SJCRH30 (cell line): ENCODE measurements around the gene ADAM20. TPM values are rescaled to one million over a fixed set of nuclear protein-coding genes. Genes with fewer than 3 reads are reported as not detected.

Source experiments
- DNase-seq, 2 experiments: peaks; one replicate each; pipeline ENCODE4 v3.0.0-alpha.2; 2015 to 2020
- H3K27ac ChIP-seq: fragments of 250-450 bp; sonication (Bioruptor Pico); 2 replicates; pipeline ENCODE4 v1.5.1; 2020; ENCODE audit warnings: mild to moderate bottlenecking, moderate library complexity
- H3K27me3 ChIP-seq: fragments of 250-450 bp; sonication (Bioruptor Pico); 2 replicates; pipeline ENCODE4 v1.5.1; 2020; ENCODE audit warnings: mild to moderate bottlenecking, moderate library complexity
- H3K36me3 ChIP-seq: fragments of 250-450 bp; sonication (Bioruptor Pico); 2 replicates; pipeline ENCODE4 v1.5.1; 2020; ENCODE audit warnings: mild to moderate bottlenecking, moderate library complexity
- H3K4me1 ChIP-seq: fragments of 250-450 bp; sonication (Bioruptor Pico); 2 replicates; pipeline ENCODE4 v1.5.1; 2020; ENCODE audit warnings: mild to moderate bottlenecking, moderate library complexity
- H3K4me3 ChIP-seq: fragments of 250-450 bp; sonication (Bioruptor Pico); 2 replicates; pipeline ENCODE4 v1.5.1; 2020; ENCODE audit warnings: mild to moderate bottlenecking, moderate library complexity
- H3K9me3 ChIP-seq: fragments of 250-450 bp; sonication (Bioruptor Pico); replicated peaks from 2 replicates; pipeline ENCODE4 v1.5.1; 2020; ENCODE audit warnings: mild to moderate bottlenecking, moderate library complexity
- total RNA-seq: library from RNA; depleted of rRNA; stranded (reverse); fragments of >200 nt; shearing (Covaris generic); gene quantifications from 2 replicates; pipeline ENCODE4 v1.2.3, GENCODE V29; 2014; rRNA removed

Gene ADAM20
- total RNA-seq, result 0.34 and 0.38 TPM in 2 replicates

GRCh38 chr14:70534904-70535303 is at the start of gene ADAM20:
ADAM20 (minus strand) TSS chr14:70535004; CDS start chr14:70524757, 10,247 bp downstream.
- DNase-seq, result no peak
- no peaks in the 10 kb centered on the region for H3K4me1 ChIP-seq
- peaks cover 7% of the 10 kb centered on the region; the same call in 1 of the 2 replicates for H3K9me3 ChIP-seq
- no peak within 1 kb of the TSS for H3K4me3 ChIP-seq
- H3K27me3 ChIP-seq, result no peaks in the 10 kb centered on the region
- H3K36me3 ChIP-seq, result no peaks in the 10 kb centered on the region
- H3K27ac ChIP-seq, result no peak within 1 kb of the TSS

GRCh38 chr14:70576891-70577290 is 42.1 kb upstream of the ADAM20 start:
- Histone ChIP-seq H3K27ac (no peak overlapping the region), H3K27me3 (no peaks in the 10 kb centered on the region), H3K4me3 (no peak overlapping the region), H3K4me1 (no peaks in the 10 kb centered on the region), H3K36me3 (peaks cover 8% of the 10 kb centered on the region), H3K9me3 (no peaks in the 10 kb centered on the region)
- DNase-seq, result no peak

- H3K4me3 ChIP-seq, result no peak overlapping the region
- H3K9me3 ChIP-seq, result no peaks in the 10 kb centered on the region
- no peak overlapping the region for H3K27ac ChIP-seq
- no peaks in the 10 kb centered on the region for H3K27me3 ChIP-seq
- no peaks in the 10 kb centered on the region for H3K4me1 ChIP-seq
- no peaks in the 10 kb centered on the region for H3K36me3 ChIP-seq
- no peak for DNase-seq
Observed at GRCh38 chr14:70573050-70573449, 38.2 kb upstream of the ADAM20 start.

GRCh38 chr14:70571139-70571538 is 36.3 kb upstream of the ADAM20 start:
- no peaks in the 10 kb centered on the region; the same call in 1 of the 2 replicates for H3K36me3 ChIP-seq
- no peaks in the 10 kb centered on the region for H3K27me3 ChIP-seq
- no peaks in the 10 kb centered on the region for H3K4me1 ChIP-seq
- no peak overlapping the region for H3K27ac ChIP-seq
- no peak for DNase-seq
- no peak overlapping the region for H3K4me3 ChIP-seq
- no peaks in the 10 kb centered on the region for H3K9me3 ChIP-seq

GRCh38 chr14:70567791-70568190 is 33.0 kb upstream of the ADAM20 start:
- no peaks in the 10 kb centered on the region for H3K27me3 ChIP-seq
- H3K4me1 ChIP-seq, result no peaks in the 10 kb centered on the region
- H3K4me3 ChIP-seq, result no peak overlapping the region
- peak; percentile 26 to 42 for DNase-seq
- no peak overlapping the region for H3K27ac ChIP-seq
- H3K9me3 ChIP-seq, result no peaks in the 10 kb centered on the region; the same call in 1 of the 2 replicates
- peaks cover 18% of the 10 kb centered on the region for H3K36me3 ChIP-seq

- Histone ChIP-seq H3K36me3 (peaks cover 33% of the 10 kb centered on the region), H3K4me3 (no peak overlapping the region), H3K4me1 (no peaks in the 10 kb centered on the region), H3K9me3 (no peaks in the 10 kb centered on the region; the same call in 1 of the 2 replicates), H3K27ac (no peak overlapping the region), H3K27me3 (no peaks in the 10 kb centered on the region)
- peak in 1 of 2 experiments; percentile 2 for DNase-seq
Observed at GRCh38 chr14:70563869-70564268, 29.1 kb upstream of the ADAM20 start.

- H3K4me1 ChIP-seq, result no peaks in the 10 kb centered on the region
- DNase-seq, result no peak
Observed at GRCh38 chr14:70563417-70563816, 28.6 kb upstream of the ADAM20 start.

GRCh38 chr14:70558356-70558755 is 23.6 kb upstream of the ADAM20 start:
- no peak overlapping the region for H3K4me3 ChIP-seq
- H3K4me1 ChIP-seq, result no peaks in the 10 kb centered on the region
- H3K36me3 ChIP-seq, result peaks cover 21% of the 10 kb centered on the region
- no peaks in the 10 kb centered on the region; the same call in 1 of the 2 replicates for H3K9me3 ChIP-seq
- H3K27me3 ChIP-seq, result no peaks in the 10 kb centered on the region
- H3K27ac ChIP-seq, result no peak overlapping the region
- DNase-seq, result no peak

More at GRCh38 chr14:70563417-70563816, 28.6 kb upstream of the ADAM20 start:
- Histone ChIP-seq H3K9me3 (no peaks in the 10 kb centered on the region; the same call in 1 of the 2 replicates), H3K27ac (no peak overlapping the region), H3K36me3 (peaks cover 33% of the 10 kb centered on the region), H3K4me3 (no peak overlapping the region), H3K27me3 (no peaks in the 10 kb centered on the region)

GRCh38 chr14:70555890-70556289 is 21.1 kb upstream of the ADAM20 start:
- H3K4me3 ChIP-seq, result no peak overlapping the region
- no peak overlapping the region for H3K27ac ChIP-seq
- H3K36me3 ChIP-seq, result peaks cover 5% of the 10 kb centered on the region
- H3K27me3 ChIP-seq, result no peaks in the 10 kb centered on the region
- no peak for DNase-seq
- H3K4me1 ChIP-seq, result no peaks in the 10 kb centered on the region
- H3K9me3 ChIP-seq, result no peaks in the 10 kb centered on the region; the same call in 1 of the 2 replicates

- no peak overlapping the region for H3K4me3 ChIP-seq
- H3K36me3 ChIP-seq, result no peaks in the 10 kb centered on the region
- H3K4me1 ChIP-seq, result no peaks in the 10 kb centered on the region
- H3K9me3 ChIP-seq, result peaks cover 4% of the 10 kb centered on the region
- no peak overlapping the region for H3K27ac ChIP-seq
- no peak for DNase-seq
- H3K27me3 ChIP-seq, result no peaks in the 10 kb centered on the region
Observed at GRCh38 chr14:70538087-70538486, 3.3 kb upstream of the ADAM20 start.

- Histone ChIP-seq H3K36me3 (no peaks in the 10 kb centered on the region), H3K27me3 (no peaks in the 10 kb centered on the region), H3K27ac (no peak overlapping the region), H3K4me1 (no peaks in the 10 kb centered on the region), H3K9me3 (peaks cover 7% of the 10 kb centered on the region; the same call in 1 of the 2 replicates), H3K4me3 (no peak overlapping the region)
- no peak for DNase-seq
Observed at GRCh38 chr14:70536830-70537229, 2.0 kb upstream of the ADAM20 start.

- Histone ChIP-seq H3K36me3 (no peaks in the 10 kb centered on the region), H3K27me3 (no peaks in the 10 kb centered on the region), H3K4me3 (no peak overlapping the region), H3K27ac (no peak overlapping the region), H3K4me1 (peaks cover 13% of the 10 kb centered on the region), H3K9me3 (peaks cover 7% of the 10 kb centered on the region; the same call in 1 of the 2 replicates)
- no peak for DNase-seq
Observed at GRCh38 chr14:70530417-70530816, 4.4 kb downstream of the ADAM20 start.

GRCh38 chr14:70527501-70528105 is 7.2 kb downstream of the ADAM20 start:
- Histone ChIP-seq H3K27ac (no peak overlapping the region), H3K9me3 (peaks cover 3% of the 10 kb centered on the region; the same call in 1 of the 2 replicates), H3K27me3 (no peaks in the 10 kb centered on the region), H3K4me1 (peaks cover 13% of the 10 kb centered on the region), H3K4me3 (no peak overlapping the region), H3K36me3 (no peaks in the 10 kb centered on the region)
- peak; percentile 3 to 42 for DNase-seq

GRCh38 chr14:70525691-70526090 is 9.1 kb downstream of the ADAM20 start:
- peak; percentile 40 to 63 for DNase-seq
- Histone ChIP-seq H3K4me1 (peaks cover 13% of the 10 kb centered on the region), H3K4me3 (no peak overlapping the region), H3K27ac (no peak overlapping the region), H3K27me3 (no peaks in the 10 kb centered on the region), H3K9me3 (peaks cover 2% of the 10 kb centered on the region; the same call in 1 of the 2 replicates), H3K36me3 (no peaks in the 10 kb centered on the region)

- H3K4me3 ChIP-seq, result no peak overlapping the region
- no peaks in the 10 kb centered on the region for H3K4me1 ChIP-seq
- no peaks in the 10 kb centered on the region for H3K36me3 ChIP-seq
- no peak for DNase-seq
- H3K9me3 ChIP-seq, result peaks cover 12% of the 10 kb centered on the region
- no peaks in the 10 kb centered on the region for H3K27me3 ChIP-seq
- H3K27ac ChIP-seq, result no peak overlapping the region
Observed at GRCh38 chr14:70515811-70516210, 19.0 kb downstream of the ADAM20 start.
